HG03565 (cell line): Measurements from ENCODE around the gene ACAN.

ENCODE experiments used
- ATAC-seq: cut with Tn5 transposase; IDR thresholded peaks from one replicate; pipeline ENCODE4 v1.9.1; 2021; ENCODE audit warnings: mild to moderate bottlenecking, moderate library complexity; ENCODE audit not compliant: unreplicated experiment

ACAN gene

DNA sequence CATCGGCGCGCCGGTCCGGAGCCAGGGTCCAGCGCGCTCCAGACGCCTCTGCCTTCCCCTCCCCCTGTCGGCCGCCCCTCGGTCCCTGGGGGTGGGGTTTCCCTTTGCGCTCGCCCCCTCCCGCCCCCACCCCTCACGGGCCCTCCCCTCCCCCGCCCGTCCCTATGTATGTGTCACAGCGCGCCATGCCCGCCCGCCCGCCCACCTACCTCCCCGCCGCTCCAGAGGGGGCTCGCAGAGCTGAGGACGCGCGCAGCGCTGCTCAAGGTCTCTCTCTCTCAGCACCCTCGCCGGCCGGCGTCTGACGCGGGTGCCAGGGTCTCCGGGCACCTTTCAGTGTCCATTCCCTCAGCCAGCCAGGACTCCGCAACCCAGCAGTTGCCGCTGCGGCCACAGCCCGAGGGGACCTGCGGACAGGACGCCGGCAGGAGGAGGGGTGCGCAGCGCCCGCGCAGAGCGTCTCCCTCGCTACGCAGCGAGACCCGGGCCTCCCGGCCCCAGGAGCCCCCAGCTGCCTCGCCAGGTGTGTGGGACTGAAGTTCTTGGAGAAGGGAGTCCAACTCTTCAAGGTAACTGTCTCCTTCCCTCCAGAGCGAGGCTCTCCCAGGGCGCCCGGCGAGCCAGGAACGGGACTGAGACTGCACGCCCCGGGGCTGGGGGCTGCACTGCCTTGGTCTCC lies at the start of gene ACAN:
Gene ACAN, plus strand, starts transcription at position 196 of the 679 bp plus-strand sequence. CDS start 32,771 bp downstream, outside the sequence.
- no peak for ATAC-seq

DNA sequence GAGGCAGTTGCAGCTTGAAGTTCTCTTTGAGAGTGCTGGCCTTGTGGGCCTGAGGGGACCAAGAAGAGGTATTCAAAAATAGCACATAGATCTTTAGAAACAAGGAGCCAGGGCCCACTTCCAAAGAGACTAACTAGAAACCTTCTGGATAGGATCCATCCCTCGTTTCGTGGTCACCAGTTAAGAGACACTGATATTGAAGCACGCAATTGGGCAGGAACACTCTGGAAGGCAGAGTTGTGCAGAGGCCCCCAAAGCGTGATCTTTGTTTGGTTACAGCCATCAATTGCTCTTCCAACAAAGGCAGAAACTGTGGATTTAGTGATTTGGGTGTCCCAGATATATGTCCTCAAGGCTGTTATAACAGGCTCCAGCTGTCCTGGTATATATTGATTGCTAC lies 46.7 kb upstream of the ACAN start:
- ATAC-seq: no peak

DNA sequence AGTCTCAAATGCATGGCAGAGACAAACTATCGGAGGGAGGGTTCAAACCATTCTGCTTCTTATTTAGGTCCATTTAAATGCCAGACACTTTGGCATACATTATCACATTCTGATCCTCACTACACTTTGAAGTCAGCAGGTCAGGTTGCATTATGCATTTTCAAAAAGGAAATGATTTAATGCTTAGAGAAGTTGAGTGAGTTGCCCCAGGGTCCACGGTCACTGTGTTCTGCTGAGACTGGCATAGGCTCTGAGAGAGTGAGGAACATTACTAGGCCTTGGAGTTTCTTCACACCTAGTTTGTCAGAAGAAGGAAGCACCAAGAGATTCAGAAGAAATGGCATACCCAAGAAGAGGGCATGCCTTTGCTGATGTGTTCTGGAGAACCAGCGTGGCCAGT lies 46.3 kb upstream of the ACAN start:
- no peak for ATAC-seq

DNA sequence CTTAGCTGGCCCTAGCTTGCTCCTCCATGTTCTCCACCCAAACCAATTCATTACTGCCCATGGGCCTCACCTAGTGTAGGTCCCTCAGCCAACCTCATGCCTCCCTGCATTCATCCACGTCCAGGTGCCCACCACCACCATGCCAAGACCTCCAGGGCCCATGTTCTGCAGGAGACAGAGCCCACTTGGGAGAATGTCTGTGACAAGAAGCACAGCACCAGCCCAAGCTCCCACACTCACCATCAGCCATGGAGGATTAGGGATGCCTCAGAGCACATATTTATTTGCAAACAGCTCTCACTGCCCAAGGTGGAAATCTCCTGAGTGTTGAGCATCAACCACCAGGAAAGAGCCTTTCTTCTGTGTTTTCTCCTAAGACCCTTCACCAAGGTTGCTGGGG lies 43.4 kb upstream of the ACAN start:
- ATAC-seq: no peak

DNA sequence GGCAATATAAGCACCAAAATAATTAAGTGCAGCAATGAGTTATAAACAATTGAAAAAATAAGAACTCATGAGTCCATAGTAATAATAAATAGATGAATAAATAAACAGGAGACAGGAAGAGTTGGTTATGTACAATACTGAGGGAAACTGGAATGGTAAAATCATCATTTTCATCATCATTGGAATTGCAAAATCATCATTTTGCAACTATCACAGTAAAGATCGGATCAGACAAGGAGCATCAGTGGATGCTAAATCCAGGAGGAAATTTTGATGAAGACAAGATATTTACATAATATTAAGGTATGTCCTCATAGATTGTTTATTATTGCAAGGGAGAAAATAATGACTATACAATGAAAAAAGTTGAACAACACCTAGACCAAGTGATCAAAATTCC lies 38.8 kb upstream of the ACAN start:
- ATAC-seq: no peak

DNA sequence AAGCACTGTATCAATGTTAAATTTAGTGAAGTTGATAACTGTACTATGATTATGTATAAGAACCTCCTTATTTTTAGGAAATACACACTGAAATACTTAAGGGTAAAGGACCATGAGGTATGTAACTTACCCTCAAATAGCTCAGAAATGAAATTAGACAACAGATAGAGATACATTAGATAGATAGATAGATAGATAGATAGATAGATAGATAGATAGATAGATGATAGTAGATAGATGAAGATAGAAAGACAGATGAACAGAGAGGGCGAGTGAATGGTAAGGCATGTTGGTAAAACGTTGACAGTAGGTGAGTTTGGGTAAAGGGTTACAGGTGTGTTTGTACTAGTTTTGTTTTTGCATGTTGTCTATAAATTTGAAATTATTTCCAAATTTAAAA lies 38.0 kb upstream of the ACAN start:
- no peak for ATAC-seq

DNA sequence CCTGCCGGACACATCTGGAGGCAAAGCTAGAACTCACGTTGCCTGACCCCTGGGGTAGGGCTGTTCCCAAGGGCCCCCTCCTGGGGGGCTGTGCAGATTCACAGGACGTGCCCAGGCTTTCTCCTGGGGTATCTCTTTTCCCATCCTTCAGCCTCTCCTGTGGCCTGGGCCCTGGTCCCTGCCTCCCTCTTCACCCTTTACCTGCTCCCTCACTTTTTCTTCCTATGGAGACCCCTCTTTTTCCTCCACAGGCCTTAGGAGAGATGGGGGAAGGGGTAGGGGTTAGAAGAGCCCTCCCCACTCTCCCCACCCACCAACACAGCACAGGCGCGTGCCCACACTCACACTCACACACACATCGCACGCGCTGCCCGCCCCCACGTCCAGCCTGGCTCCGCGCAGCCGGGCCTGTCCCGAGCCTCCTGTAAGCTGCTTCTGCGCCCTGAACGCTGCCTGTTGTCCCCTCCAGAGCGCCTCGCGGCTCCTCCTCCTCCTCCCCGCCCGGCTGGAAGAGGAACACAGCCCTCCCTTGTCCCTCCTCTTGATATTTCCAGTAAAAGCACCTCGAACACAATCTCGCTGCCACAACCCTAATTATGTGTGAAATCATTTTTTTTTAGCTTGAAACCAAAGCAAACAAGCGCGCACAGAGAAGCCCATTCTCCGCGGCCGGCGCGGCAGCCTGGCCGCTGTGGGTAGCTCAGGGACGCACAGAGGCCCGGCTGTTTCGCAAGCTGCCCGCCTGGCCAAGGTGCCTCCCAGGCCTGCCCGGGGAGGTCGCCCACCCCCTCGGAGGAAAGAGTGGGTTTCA lies 33.9 kb upstream of the ACAN start:
- no peak for ATAC-seq

DNA sequence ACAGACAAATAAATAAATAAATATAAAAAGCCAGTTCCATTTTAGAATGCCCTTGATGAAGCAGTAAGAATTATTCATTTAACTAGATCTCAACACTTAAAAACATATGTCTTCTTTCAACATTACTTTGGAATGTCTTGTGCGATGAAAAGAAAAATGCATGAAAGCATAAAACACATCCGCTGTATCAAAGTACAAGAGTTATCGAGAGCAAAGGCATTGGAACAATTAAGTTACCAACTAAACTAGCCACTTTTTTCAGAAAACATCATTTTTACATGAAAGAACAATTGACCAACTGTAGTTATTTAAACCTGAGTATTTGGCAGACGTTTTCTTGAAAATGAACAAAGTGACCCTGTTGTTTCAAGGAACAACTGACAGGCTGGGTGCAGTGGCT lies 27.5 kb upstream of the ACAN start:
- ATAC-seq: no peak

DNA sequence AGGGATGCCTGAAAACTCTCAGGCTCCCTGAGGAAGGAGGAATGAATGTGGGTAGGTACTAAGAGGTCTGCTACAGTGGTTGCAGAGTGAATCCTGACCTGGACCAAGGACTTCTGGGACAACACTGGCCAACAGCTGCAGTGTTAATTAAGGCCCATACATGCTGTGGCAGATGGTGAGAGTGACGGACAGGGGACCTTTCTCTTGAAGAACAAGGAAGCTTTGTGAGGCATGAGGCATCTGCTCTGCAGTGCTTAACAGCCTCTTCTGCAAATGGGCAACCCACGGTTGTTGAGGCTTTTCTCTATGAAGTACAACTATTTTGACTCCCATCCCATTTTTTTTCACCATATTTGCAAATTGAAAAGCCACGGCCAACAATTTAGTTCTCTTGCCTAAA lies 26.6 kb upstream of the ACAN start:
- ATAC-seq: no peak

DNA sequence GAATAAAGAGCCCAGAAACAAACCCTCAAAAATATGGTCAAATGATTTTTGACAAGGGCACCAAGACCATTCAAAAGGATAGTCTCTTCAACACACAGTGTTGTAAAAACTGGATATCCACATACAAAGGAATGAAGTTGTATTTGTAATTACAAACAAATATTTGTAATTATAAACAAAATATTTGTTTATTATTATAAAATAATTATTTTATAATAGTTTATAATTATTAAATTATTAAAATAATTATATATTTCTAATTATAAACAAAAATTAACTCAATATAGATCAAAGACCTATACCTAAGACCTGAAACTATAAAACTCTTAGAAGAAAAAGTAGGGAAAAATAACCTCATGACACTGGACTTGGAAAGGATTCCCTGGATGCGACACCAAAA lies 23.3 kb upstream of the ACAN start:
- ATAC-seq: no peak

DNA sequence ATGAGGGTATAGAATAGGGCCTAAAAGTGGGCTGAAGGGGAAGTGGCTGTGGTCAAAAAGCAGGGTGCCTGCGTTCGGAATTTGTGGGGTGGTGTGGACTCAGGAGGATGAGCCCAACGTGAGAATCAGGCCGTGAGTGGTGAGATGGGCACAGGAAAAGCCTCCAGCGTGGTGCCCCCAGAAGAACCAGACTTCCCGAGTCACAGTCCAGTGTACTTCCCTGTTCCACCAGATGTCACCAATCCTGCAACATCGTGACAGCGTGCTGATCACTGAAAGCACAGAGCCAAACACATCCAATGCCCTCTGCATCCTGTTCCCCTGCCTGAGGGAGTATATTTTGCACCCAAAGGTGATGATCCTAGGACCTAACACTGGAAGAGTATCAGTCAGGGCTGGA lies 20.8 kb upstream of the ACAN start:
- ATAC-seq: no peak

DNA sequence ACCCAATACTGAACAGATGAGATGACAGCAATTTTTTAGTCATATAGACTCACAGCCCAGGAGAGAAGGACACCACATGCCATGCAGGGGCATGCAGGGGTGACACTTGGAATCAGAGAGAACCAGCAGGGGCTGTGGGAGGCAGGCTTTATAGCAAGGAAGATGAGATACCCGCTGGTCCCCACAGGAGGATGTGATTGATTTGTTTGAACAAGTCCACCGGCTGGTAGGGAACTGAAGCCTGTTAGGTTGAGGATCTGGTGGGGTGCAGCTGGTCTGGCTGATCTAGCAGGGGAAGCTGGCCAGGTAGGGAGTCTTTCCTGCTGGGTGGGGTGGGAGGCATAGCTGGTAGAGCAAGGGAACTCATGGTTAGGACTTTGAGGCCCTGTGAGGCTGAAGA lies 18.0 kb upstream of the ACAN start:
- ATAC-seq: no peak

DNA sequence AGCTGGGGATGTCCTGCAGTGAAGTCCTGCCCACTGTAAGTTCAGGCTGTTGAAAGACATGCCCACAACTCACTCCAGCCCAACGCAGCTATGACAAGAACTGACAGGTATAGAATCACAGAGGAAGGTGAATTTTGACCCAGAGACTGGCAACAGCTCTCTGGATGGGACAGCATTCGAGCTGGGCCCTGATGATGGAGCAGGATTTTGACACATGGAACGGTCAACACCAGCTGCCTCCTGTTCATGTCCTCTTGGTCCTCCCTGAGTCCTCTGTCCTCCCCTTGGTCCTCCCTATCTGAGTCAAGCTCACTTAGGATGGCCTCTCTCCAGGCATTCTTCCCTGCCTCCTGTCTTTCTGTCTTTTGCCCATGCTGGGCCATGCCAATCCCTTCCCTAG lies 15.2 kb upstream of the ACAN start:
- ATAC-seq: no peak

DNA sequence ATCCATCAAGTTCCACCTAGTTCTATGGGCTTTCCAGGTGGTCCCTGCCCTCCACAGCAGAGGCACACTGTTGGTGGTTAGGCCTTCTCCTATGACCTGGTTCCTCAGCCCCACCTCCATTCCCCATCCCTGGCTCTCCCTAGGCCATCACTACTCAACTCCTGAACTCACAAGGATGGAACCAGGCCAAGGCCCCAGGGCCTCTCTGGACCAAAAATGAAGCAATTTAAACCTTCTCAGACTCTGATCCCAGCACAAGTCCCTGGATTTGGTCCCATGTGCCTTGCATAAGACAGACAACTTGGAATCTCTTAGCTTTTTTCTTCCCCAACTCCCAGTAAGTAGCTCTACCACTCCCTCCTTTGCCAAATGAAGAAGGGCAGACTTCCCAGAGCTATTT lies 14.4 kb upstream of the ACAN start:
- ATAC-seq: no peak

DNA sequence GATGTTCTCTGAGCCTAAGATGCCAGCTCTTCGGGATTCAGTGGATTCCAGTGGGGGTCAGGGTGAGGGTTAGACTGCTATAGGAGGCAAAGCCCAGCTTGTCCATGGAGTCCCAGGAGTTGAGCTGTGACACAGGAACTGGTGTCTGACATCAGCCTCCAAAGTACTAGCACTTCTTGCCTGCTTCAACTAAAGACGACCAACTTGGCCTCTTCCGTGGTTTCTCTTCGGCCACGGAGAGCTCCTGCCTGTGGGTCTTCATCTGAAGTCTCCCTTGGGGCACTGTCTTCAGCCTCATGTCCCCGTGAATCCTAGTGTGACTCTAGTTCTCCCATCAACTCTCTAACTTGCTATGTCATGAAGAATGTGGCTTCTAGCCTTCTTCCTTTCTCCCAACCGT lies 12.8 kb upstream of the ACAN start:
- ATAC-seq: no peak

DNA sequence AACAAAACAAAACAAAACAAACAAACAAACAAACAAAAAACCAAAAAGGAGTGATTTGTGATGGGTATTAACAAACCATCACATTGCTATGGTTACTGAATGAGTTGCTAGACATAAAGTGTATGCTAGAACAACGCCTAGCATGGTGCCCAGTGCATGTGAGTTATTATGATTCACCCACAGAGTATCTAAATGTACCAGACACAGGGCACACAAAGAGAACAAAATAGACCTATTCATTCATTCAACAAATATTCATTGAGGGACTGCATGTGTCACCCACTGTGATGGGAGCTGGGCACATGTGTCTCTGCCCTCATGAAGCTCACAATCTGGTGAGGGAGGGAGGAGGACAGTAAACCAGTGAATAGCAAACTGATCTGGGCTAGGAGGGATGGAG lies 11.6 kb upstream of the ACAN start:
- ATAC-seq: no peak

DNA sequence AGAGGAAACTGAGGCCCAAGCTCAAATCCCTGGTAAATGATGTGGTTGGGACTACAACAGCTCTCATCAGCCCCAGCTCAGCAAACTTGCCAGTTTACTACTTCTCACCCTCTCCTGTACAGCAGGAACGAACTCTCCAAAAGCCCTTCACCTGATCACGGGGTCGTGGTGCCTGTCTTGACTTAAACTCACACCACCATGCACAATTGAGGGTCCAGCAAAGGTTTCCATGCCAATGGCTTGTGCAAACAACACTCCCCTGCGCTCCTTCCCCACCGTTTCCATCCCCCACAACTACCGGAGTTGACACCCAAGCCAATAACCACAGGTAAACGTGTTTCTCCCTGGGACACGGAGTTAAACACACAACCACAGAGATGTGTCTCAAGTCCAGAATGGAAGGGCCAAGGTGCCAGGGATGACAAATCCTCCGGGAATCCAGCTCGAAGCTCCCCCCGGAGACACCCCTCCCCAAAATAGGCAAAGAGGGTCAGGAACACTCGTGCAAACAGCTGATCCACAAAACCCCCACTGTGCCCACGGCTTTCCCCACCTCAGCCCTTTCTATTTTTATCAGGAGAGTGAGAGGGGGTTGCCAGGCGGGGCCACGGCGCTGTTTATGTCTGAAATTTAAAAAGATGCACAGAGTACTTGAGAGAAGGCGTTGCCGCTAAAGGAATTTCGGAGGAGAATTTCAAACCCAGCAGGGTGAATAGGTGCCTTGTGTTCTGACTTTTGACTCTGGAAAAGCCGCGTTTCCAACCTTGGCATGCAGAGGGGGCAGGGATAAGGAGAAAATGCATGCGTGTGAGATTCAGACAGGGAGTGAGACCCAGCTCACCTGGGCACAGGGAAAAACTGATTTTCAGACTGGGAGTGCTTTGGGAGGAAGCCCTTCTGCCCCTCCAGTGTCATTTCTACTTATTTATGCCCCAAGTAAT lies 10.6 kb upstream of the ACAN start:
- no peak for ATAC-seq

DNA sequence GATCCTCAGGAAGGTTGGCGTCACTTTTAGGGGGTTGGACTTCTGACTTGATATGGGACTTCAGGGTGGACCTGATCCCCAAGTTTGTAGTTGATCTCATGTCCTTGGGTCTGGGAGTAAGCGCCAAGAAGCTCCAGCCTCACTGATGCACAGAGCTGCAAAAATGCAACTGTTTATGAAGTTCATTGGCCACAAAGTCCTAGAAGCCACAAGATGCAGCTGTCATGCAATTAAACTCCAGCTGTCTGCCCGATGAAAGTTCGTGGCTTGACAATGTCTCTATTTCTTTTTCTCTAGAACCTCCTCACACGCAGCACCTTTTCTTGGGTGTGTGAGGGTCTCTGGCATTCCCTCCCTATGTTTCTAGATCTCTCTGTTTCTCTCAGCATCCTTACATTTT lies 9.2 kb upstream of the ACAN start:
- no peak for ATAC-seq

DNA sequence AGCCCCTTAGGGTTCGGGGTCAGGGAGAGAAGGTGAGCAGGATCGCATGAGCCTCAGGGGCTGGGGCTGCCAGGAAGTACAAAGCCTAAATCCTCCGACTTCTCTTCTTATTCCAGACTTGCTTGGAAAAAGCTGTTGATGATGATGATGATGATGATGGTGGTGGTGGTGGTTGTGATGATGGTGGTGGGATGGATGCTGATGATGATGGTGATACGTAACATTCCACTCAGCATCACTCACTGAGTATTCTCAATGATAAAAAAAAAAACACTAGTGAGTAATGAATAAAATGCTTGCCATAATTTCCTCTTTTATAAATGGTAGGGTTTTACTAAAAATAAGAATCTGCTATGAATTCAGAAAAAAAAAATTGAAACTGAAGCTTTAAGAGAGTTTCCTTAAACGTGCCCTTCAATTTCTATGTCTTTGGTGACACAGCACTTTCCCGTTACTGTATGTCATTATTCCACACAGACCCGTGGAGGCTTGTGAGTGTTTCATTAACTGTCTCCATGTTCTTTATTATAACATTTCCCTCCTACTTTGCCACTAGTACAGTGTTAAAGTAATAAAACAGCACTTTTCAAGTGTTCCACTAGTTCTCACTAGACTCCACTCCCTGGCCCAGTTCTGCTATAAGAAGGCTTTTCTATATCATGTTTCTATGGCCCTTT lies 5.4 kb upstream of the ACAN start:
- no peak for ATAC-seq

DNA sequence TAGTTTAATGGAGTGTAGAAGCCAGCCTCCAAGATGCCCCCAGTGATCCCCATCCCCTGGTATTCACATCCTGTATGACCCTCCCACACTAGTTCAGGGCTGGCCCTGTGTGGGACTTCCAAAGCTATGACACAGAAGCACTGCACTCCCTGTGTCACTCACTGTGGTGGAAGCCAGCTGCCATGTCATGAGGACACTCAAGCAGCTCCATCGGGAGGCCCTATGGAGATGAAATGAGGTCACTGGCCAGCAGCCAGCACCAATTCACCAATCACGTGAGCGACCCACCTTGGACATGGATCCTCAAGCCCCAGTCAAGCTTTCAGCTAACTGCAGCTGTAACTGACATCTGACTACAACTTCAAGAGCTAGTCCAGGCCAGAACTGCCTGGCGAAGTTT lies 3.9 kb upstream of the ACAN start:
- ATAC-seq: no peak

DNA sequence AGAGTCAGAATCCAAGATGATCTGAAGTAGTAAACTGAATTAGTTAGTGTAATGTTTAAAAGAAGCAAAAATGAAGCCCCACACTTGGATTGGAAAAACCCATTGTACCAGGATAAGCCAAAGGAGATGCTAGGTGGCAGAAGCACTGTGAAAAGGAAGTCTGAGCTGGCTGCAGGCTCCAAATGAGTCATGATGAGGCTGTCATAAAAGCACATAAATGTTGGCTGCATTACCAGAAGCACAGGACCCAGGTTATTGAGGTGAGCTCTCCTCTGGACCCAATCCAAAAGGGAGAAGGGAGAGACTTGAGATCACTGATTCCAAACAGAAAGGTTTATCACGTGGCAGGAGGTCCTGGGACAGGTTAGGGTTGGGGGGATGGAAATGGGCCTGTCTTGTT lies 3.2 kb upstream of the ACAN start:
- ATAC-seq: no peak
